HepG2 (cell line): Measurements from ENCODE around the gene TM4SF5. TPM values are rescaled to one million over a fixed set of nuclear protein-coding genes. Genes with fewer than 3 reads are reported as not detected.
A peak's percentile ranks its signal among the peaks of the same experiment; 100 is the strongest.

Source experiments
- ATAD3A ChIP-seq: sonication (generic); formaldehyde crosslinking; IDR thresholded peaks from 2 replicates; pipeline ENCODE4 v1.4.0; 2020; ENCODE audit warnings: missing genetic modification reagents
- HOXA5 ChIP-seq: sonication (generic); formaldehyde crosslinking; IDR thresholded peaks from 2 replicates; pipeline ENCODE4 v1.4.0; 2020; ENCODE audit warnings: missing genetic modification reagents
- PRMT3 ChIP-seq: sonication (generic); formaldehyde crosslinking; IDR thresholded peaks from 2 replicates; pipeline ENCODE4 v1.8.1; 2022; ENCODE audit warnings: low read depth, mild to moderate bottlenecking, moderate library complexity, missing genetic modification reagents, borderline replicate concordance
- PRPF4 ChIP-seq: fragments of 200-400 bp; formaldehyde crosslinking; IDR thresholded peaks from 2 replicates; pipeline ENCODE4 v1.6.1; 2016; ENCODE audit warnings: low read length, low read depth; ENCODE audit not compliant: poor library complexity, severe bottlenecking
- SIX4 ChIP-seq: sonication (generic); formaldehyde crosslinking; IDR thresholded peaks from 2 replicates; pipeline ENCODE4 v1.4.0; 2020; ENCODE audit warnings: missing genetic modification reagents
- TEAD3 ChIP-seq: optimal IDR thresholded peaks from 2 replicates; pipeline ENCODE3; 2016; ENCODE audit warnings: borderline replicate concordance
- THYN1 ChIP-seq: sonication (generic); formaldehyde crosslinking; IDR thresholded peaks from 2 replicates; pipeline ENCODE4 v1.8.1; 2023; ENCODE audit warnings: low read depth, mild to moderate bottlenecking, moderate library complexity, missing genetic modification reagents, borderline replicate concordance
- ZFAT ChIP-seq: sonication (generic); formaldehyde crosslinking; conservative IDR thresholded peaks from 2 replicates; pipeline ENCODE4 v1.8.1; 2023; ENCODE audit warnings: missing genetic modification reagents, inconsistent platforms
- ZGPAT ChIP-seq: IDR thresholded peaks from 2 replicates; pipeline ENCODE4 v1.6.1; 2016; ENCODE audit warnings: mild to moderate bottlenecking
- ZMAT5 ChIP-seq: sonication (generic); formaldehyde crosslinking; IDR thresholded peaks from 2 replicates; pipeline ENCODE4 v1.5.0; 2020; ENCODE audit warnings: mild to moderate bottlenecking, low read depth, missing genetic modification reagents, borderline replicate concordance
- ZNF234 ChIP-seq: sonication (generic); formaldehyde crosslinking; conservative IDR thresholded peaks from 2 replicates; pipeline ENCODE4 v1.5.1; 2020; ENCODE audit warnings: mild to moderate bottlenecking, missing genetic modification reagents
- ZNF263 ChIP-seq: sonication (generic); formaldehyde crosslinking; IDR thresholded peaks from 2 replicates; pipeline ENCODE4 v1.4.0; 2020; ENCODE audit warnings: missing genetic modification reagents
- ZNF563 ChIP-seq: sonication (generic); formaldehyde crosslinking; IDR thresholded peaks from 2 replicates; pipeline ENCODE4 v1.8.0; 2022; ENCODE audit warnings: mild to moderate bottlenecking, moderate library complexity, missing genetic modification reagents
- ZNF629 ChIP-seq: sonication (generic); formaldehyde crosslinking; conservative IDR thresholded peaks from 2 replicates; pipeline ENCODE4 v1.5.0; 2020; ENCODE audit warnings: missing genetic modification reagents
- ZNF691 ChIP-seq: sonication (generic); formaldehyde crosslinking; IDR thresholded peaks from 2 replicates; pipeline ENCODE4 v1.4.0; 2020; ENCODE audit warnings: missing genetic modification reagents, low read depth, mild to moderate bottlenecking, borderline replicate concordance
- ZNF740 ChIP-seq: sonication (generic); formaldehyde crosslinking; IDR thresholded peaks from 2 replicates; pipeline ENCODE4 v1.4.0; 2020; ENCODE audit warnings: missing genetic modification reagents
- ZNF790 ChIP-seq: sonication (generic); formaldehyde crosslinking; IDR thresholded peaks from 2 replicates; pipeline ENCODE4 v1.8.0; 2022; ENCODE audit warnings: missing genetic modification reagents, mild to moderate bottlenecking, borderline replicate concordance
- polyA plus RNA-seq, 8 experiments: library from polyadenylated mRNA; depleted of rRNA in 3 of 8; stranded (reverse) in 7 of 8; unstranded in 1 of 8; fragments of >200 nt; fragmentation: Illumina TruSeq in 4 of 8; extraction: Trizol in 4 of 8; gene quantifications; 2 replicates each; pipeline versions ENCODE4 v1.2.1 to v1.2.3, GENCODE V29; 2011 to 2016; ENCODE audit warnings: low read depth in 4 of 8, missing spikeins in 1 of 8, mixed read lengths in 1 of 8; ENCODE audit not compliant: insufficient read depth in 1 of 8
- total RNA-seq, 5 experiments: library from RNA; depleted of rRNA; stranded (reverse); fragments of >200 nt; fragmentation: Illumina TruSeq; extraction: Trizol; gene quantifications; 2 replicates each; pipeline ENCODE4 v1.2.3, GENCODE V29; 2016; ENCODE audit warnings: low read depth in 1 of 5
- TF ChIP-seq, protein P1 (sequence below): sonication (generic); formaldehyde crosslinking; IDR thresholded peaks from 2 replicates; pipeline ENCODE4 v1.8.1; 2022; ENCODE audit warnings: low read depth, mild to moderate bottlenecking, missing genetic modification reagents
- TF ChIP-seq, protein P2 (sequence below): sonication (generic); formaldehyde crosslinking; IDR thresholded peaks from 2 replicates; pipeline ENCODE4 v1.4.0; 2020; ENCODE audit warnings: missing genetic modification reagents, mild to moderate bottlenecking, borderline replicate concordance
- TF ChIP-seq, protein P3 (sequence below): sonication (generic); formaldehyde crosslinking; IDR thresholded peaks from 2 replicates; pipeline ENCODE4 v1.9.0; 2021; ENCODE audit warnings: missing genetic modification reagents, mild to moderate bottlenecking, borderline replicate concordance

TM4SF5 gene
- total and polyA plus RNA-seq, 2 of the 13 experiments (the other 11 are each of a cell fraction or from before 2014, with no cell fraction given) = 30.1 to 126 TPM

DNA sequence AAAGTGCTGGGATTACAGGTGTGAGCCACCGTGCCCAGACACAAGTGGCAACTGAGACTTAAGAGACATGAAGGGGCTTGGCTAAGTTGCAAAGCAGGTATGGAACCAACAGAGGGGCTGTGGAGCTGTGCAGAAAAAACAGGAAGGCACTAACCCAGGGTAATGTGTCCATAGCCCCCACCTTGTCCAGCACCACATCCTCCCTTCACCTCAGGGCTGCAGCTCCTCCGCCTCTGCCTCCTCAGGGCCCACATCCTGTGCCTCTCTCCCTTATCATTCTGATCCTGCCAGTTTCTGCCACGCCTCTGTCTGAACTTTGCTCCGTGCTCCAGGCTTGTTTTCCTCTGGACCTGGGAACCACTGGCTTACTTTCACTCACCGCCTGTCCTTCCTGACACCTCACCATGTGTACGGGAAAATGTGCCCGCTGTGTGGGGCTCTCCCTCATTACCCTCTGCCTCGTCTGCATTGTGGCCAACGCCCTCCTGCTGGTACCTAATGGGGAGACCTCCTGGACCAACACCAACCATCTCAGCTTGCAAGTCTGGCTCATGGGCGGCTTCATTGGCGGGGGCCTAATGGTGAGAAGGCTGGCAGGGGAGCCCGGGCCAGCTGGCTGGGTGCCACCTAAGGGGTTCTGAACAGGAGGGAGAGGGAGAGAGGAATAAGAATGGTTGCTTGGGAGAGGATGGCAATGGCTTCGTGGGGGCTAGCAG, at the start of gene TM4SF5 (continued):
- TF ChIP-seq ZNF740 (CRISPR knock-in tag) (peak; percentile 40; the same call in 1 of the 2 replicates), SIX4 (peak; percentile 45; the same call in 1 of the 2 replicates), ZNF234 (0 out of 2 replicates have a peak, but pooled peaks have one; percentile 36), THYN1 (no peak; the same call in 1 of the 2 replicates), ZMAT5 (CRISPR knock-in tag) (no peak), ZFAT (CRISPR knock-in tag) (no peak), ZNF691 (peak; percentile 24; the same call in 1 of the 2 replicates), ZNF263 (CRISPR knock-in tag) (peak; percentile 86), ATAD3A (no peak), ZNF790 (CRISPR knock-in tag) (no peak), ZGPAT (CRISPR knock-in tag) (peak; percentile 78; the same call in 1 of the 2 replicates), ZNF629 (CRISPR knock-in tag) (no peak; the same call in 1 of the 2 replicates), TEAD3 (CRISPR knock-in tag) (peak; percentile 55), ZNF563 (CRISPR knock-in tag) (peak; percentile 54; the same call in 1 of the 2 replicates), HOXA5 (peak; percentile 81; the same call in 1 of the 2 replicates), PRPF4 (no peak), PRMT3 (CRISPR knock-in tag) (no peak)
- TF ChIP-seq, protein P1, sequence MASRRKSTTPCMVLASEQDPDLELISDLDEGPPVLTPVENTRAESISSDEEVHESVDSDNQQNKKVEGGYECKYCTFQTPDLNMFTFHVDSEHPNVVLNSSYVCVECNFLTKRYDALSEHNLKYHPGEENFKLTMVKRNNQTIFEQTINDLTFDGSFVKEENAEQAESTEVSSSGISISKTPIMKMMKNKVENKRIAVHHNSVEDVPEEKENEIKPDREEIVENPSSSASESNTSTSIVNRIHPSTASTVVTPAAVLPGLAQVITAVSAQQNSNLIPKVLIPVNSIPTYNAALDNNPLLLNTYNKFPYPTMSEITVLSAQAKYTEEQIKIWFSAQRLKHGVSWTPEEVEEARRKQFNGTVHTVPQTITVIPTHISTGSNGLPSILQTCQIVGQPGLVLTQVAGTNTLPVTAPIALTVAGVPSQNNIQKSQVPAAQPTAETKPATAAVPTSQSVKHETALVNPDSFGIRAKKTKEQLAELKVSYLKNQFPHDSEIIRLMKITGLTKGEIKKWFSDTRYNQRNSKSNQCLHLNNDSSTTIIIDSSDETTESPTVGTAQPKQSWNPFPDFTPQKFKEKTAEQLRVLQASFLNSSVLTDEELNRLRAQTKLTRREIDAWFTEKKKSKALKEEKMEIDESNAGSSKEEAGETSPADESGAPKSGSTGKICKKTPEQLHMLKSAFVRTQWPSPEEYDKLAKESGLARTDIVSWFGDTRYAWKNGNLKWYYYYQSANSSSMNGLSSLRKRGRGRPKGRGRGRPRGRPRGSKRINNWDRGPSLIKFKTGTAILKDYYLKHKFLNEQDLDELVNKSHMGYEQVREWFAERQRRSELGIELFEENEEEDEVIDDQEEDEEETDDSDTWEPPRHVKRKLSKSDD = peak; percentile 42; the same call in 1 of the 2 replicates
- TF ChIP-seq, protein P2, sequence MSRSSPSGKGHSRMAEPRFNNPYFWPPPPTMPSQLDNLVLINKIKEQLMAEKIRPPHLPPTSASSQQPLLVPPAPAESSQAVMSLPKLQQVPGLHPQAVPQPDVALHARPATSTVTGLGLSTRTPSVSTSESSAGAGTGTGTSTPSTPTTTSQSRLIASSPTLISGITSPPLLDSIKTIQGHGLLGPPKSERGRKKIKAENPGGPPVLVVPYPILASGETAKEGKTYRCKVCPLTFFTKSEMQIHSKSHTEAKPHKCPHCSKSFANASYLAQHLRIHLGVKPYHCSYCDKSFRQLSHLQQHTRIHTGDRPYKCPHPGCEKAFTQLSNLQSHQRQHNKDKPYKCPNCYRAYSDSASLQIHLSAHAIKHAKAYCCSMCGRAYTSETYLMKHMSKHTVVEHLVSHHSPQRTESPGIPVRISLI (CRISPR knock-in tag) = peak; percentile 56; the same call in 1 of the 2 replicates
- TF ChIP-seq, protein P3, sequence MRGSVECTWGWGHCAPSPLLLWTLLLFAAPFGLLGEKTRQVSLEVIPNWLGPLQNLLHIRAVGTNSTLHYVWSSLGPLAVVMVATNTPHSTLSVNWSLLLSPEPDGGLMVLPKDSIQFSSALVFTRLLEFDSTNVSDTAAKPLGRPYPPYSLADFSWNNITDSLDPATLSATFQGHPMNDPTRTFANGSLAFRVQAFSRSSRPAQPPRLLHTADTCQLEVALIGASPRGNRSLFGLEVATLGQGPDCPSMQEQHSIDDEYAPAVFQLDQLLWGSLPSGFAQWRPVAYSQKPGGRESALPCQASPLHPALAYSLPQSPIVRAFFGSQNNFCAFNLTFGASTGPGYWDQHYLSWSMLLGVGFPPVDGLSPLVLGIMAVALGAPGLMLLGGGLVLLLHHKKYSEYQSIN = no peak
